ENCODE measurements around the gene CCDC54.
A peak's percentile ranks its signal among the peaks of the same experiment; 100 is the strongest.

CCDC54 gene

GRCh38 chr3:107394502-107394901 is 17.3 kb downstream of the CCDC54 start:
- DNase-seq (ENCODE audit: low spot score), result no peak

GRCh38 chr3:107395066-107395465 is 17.8 kb downstream of the CCDC54 start:
- no peak for DNase-seq (ENCODE audit: low spot score)

GRCh38 chr3:107401301-107401700 is 24.1 kb downstream of the CCDC54 start:
- no peak for DNase-seq (ENCODE audit: low spot score)

- DNase-seq (ENCODE audit: low spot score), result no peak
Measured at GRCh38 chr3:107402214-107402613, 25.0 kb downstream of the CCDC54 start.

GRCh38 chr3:107404727-107405469 is 27.7 kb downstream of the CCDC54 start:
- DNase-seq (ENCODE audit: low spot score), result peak; percentile 83

- no peak for DNase-seq (ENCODE audit: low spot score)
Measured at GRCh38 chr3:107407355-107407754, 30.1 kb downstream of the CCDC54 start.

- no peak for DNase-seq (ENCODE audit: low spot score)
Measured at GRCh38 chr3:107408513-107408912, 31.3 kb downstream of the CCDC54 start.

GRCh38 chr3:107409365-107409764 is 32.1 kb downstream of the CCDC54 start:
- DNase-seq (ENCODE audit: low spot score), result no peak

GRCh38 chr3:107410606-107411005 is 33.4 kb downstream of the CCDC54 start:
- no peak for DNase-seq (ENCODE audit: low spot score)

- DNase-seq (ENCODE audit: low spot score), result no peak
Measured at GRCh38 chr3:107411056-107411455, 33.8 kb downstream of the CCDC54 start.

- DNase-seq (ENCODE audit: low spot score), result no peak
Measured at GRCh38 chr3:107411779-107412178, 34.5 kb downstream of the CCDC54 start.

GRCh38 chr3:107412376-107412775 is 35.1 kb downstream of the CCDC54 start:
- peak; percentile 39 for DNase-seq (ENCODE audit: low spot score)

GRCh38 chr3:107413264-107413663 is 36.0 kb downstream of the CCDC54 start:
- no peak for DNase-seq (ENCODE audit: low spot score)

- no peak for DNase-seq (ENCODE audit: low spot score)
Measured at GRCh38 chr3:107414325-107414964, 37.2 kb downstream of the CCDC54 start.

GRCh38 chr3:107416138-107416537 is 38.9 kb downstream of the CCDC54 start:
- DNase-seq (ENCODE audit: low spot score), result no peak

GRCh38 chr3:107416886-107417285 is 39.6 kb downstream of the CCDC54 start:
- DNase-seq (ENCODE audit: low spot score), result peak; percentile 20

GRCh38 chr3:107421170-107421792 is 44.0 kb downstream of the CCDC54 start:
- peak; percentile 64 for DNase-seq (ENCODE audit: low spot score)

- DNase-seq (ENCODE audit: low spot score), result no peak
Measured at GRCh38 chr3:107421881-107422280, 44.6 kb downstream of the CCDC54 start.

- no peak for DNase-seq (ENCODE audit: low spot score)
Measured at GRCh38 chr3:107425033-107425432, 47.8 kb downstream of the CCDC54 start.

GRCh38 chr3:107426223-107426622 is 49.0 kb downstream of the CCDC54 start:
- DNase-seq (ENCODE audit: low spot score), result no peak

All from AG08395 (cell line).